ENCODE measurements around the gene PTPN1. TPM values are rescaled to one million over a fixed set of nuclear protein-coding genes. Genes with fewer than 3 reads are reported as not detected.
"Not testable (repeated sequence)": the region's sequence is repeated elsewhere in the genome, so short reads cannot be mapped to it uniquely, and the experiment has no call there.

Gene PTPN1
- total RNA-seq, 1 donor, result 45.3 TPM

DNA sequence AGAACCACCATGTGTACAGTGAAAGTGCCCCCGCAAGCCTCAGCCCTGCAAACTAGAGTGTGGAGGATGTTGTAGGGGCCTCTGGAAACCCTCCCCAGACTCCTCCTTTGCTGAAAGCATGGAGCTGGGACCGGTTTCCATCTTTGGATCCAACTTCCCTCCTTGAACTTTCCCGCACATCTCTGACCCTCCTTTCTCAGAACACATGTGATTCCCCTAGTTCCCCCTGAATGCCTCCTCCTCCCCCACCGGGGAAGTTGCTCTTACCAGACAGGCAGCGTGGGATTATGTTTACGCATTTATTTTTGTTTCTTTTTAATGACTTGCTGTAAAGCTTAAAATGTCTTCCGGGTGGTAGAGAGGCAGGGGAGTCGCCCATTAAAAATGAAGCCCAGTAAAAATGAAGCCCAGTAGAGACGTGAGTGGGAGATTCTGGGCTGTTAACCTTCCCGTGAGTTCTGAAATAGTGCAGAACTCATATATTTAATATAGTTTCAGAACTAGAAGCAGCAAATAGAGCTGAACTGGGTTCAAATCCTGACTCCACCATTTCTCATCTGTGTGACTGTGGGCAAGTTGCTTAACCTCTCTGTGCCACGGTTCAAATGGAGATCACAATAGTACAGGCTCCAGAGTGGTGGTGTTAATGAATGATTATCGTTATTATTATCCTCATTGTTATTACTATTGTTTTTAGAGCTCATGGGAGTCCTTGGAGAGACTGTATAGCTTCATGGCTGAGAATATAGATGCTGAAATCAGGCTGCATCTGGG, 8.0 kb upstream of the PTPN1 start:
- TF ChIP-seq CTCF (IDR thresholded peaks at IDR 0.05; ENCODE audit: insufficient read depth, low read depth, low read length), result no peak
- DNase-seq (ENCODE audit: low read depth), result peak; percentile 63
- H3K4me3 ChIP-seq (ENCODE audit: low read depth, low read length), result no peak overlapping the region

- no peak overlapping the region for H3K4me3 ChIP-seq (ENCODE audit: low read depth, low read length)
- TF ChIP-seq CTCF (IDR thresholded peaks at IDR 0.05; ENCODE audit: insufficient read depth, low read depth, low read length), result peak; percentile 24
- DNase-seq (ENCODE audit: low read depth), result peak; percentile 86
Observed at GRCh38 chr20:50504231-50504823, 5.9 kb upstream of the PTPN1 start.

DNA sequence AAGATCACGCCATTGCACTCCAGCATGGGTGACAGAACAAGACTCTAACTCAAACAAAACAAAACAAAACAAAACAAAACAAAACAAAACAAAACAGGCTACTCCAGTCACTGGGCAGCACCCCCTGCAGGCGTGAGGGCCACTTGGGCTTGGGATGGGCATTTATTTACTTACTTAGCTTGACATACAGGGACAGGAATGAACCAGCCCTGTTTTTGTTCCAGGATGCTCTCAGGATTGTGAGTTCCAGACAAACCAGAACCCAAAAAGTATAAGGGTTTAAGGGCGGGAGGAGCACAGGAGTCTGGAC, 4.0 kb upstream of the PTPN1 start:
- no peak overlapping the region for H3K4me3 ChIP-seq (ENCODE audit: low read depth, low read length)
- peak; percentile 10 for TF ChIP-seq CTCF (IDR thresholded peaks at IDR 0.05; ENCODE audit: insufficient read depth, low read depth, low read length)
- DNase-seq (ENCODE audit: low read depth), result no peak

DNA sequence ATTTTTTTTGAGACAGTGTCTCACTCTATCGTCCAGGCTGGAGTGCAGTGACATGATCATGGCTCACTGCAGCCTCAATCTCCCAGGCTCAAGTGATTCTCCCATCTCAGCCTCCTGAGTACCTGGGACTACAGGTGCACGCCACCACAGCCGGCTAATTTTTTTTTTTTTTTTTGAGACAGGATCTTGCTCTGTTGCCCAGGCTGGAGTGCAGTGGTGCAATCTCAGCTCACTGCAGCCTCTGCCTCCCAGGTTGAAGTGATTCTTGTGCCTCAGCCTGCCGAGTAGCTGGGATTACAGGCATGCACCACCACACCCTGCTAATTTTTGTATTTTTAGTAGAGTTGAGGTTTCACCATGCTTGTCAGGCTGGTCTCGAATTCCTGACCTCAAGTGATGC, 2.4 kb upstream of the PTPN1 start:
- not testable (repeated sequence) for DNase-seq (ENCODE audit: low read depth); H3K4me3 ChIP-seq (ENCODE audit: low read depth, low read length)

DNA sequence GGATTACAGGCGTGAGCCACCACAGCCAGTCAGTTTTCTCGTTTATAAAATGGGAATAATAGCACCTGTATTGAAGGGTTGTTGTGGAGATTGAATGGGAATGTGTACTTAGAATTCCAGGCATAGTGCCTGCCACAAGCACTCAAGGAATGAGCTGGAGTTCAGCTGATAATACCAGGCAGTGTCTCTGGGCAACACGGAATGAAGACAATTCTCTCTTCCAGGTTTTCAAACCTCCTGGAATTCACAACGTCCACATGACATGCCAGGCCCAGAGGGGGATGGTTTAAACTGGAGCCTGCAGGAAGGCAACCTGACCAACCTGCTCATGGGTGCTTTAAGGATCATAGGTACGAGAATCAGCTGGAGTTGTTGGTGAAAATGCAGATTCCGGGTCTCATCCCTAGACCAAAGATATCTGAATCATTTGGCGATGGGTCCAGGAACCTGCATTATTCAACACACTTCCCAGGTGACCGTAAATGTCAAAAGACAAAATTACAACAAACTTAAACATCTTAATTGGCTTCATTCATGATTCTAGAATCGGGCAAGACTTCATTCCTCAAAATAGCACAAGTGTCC, 1.9 kb upstream of the PTPN1 start:
- no peak overlapping the region for H3K4me3 ChIP-seq (ENCODE audit: low read depth, low read length)
- TF ChIP-seq CTCF (IDR thresholded peaks at IDR 0.05; ENCODE audit: insufficient read depth, low read depth, low read length), result no peak
- DNase-seq (ENCODE audit: low read depth), result no peak

- no peak for TF ChIP-seq CTCF (IDR thresholded peaks at IDR 0.05; ENCODE audit: insufficient read depth, low read depth, low read length)
- no peak for DNase-seq (ENCODE audit: low read depth)
- peak overlapping the region; percentile 98 for H3K4me3 ChIP-seq (ENCODE audit: low read depth, low read length)
Observed at GRCh38 chr20:50510706-50511542, 741 bp downstream of the PTPN1 start.

DNA sequence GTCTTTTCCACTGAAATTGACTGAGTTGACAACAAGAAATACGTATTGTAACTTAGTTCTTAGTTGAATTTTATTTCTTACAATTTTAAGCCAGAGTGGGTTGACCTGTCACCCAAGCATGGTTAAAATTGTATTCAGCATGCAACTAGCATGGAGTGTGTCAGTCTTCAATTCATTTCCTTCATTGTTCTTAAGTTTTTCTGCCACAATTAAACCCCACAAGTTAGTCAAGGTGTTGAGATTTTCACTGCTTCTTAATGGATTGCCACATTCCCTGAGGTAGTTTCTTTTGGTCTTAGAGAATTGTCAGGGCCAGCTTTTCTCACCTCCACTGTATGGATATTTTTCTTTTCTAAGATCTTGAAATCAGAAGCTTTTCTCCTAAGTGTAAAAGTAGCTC, 2.1 kb downstream of the PTPN1 start:
- TF ChIP-seq CTCF (IDR thresholded peaks at IDR 0.05; ENCODE audit: insufficient read depth, low read depth, low read length), result no peak
- peak overlapping the region; percentile 98 for H3K4me3 ChIP-seq (ENCODE audit: low read depth, low read length)
- DNase-seq (ENCODE audit: low read depth), result no peak
